ENCODE results near the gene ACTRT3.

The ACTRT3 gene

DNA sequence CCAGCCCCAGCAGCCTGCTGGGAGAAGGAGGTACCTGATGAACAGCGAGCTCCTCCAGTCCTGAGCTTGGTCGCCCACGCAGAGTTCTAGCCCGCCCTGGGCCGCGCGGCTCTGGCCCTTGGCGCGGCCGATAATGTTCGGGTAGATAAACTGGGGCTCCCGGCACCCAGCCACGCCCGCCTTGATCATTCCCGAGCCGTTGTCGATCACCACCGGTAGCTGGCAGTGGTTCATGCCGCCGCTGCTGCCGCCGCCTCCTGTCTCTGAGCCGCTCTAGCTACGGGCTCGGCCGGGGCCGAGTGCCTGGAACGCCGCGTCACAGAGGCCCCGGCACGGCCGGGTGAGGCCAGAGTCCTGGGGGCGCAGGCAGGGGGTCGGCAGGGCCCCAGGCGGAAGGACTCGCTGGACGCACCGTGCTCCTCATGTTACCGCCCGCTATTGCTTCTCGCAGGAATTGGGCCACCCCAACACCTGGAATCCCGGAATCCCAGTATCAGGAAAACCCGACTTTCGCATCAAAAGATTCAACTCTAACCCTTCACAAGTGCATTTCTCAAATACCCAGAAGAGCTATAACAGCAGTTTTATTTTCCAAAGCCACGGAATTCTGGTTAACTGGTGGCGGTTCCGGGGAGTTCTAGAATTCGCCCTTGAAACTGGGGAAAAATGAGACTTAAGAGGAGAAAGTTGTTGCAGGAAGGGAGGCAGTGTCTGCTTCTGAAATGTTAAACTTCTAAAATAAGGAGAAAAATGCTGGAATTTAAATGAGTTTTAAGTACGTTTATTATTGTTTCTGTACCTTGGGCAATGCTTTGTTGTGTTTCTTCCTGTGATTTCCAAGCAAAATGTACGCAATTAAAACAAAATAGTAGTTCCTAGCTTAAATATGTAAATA lies at the start of gene ACTRT3:
ACTRT3 (minus strand) TSS at position 275 of the 895 bp plus-strand sequence; CDS start at position 234, 41 bp downstream.
- DNase-seq, result peak; percentile 93

GRCh38 chr3:169818316-169818715 lies 49.0 kb upstream of the ACTRT3 start:
- DNase-seq, result no peak

- DNase-seq, result no peak
Measured at GRCh38 chr3:169815590-169816150, 46.3 kb upstream of the ACTRT3 start.

DNA sequence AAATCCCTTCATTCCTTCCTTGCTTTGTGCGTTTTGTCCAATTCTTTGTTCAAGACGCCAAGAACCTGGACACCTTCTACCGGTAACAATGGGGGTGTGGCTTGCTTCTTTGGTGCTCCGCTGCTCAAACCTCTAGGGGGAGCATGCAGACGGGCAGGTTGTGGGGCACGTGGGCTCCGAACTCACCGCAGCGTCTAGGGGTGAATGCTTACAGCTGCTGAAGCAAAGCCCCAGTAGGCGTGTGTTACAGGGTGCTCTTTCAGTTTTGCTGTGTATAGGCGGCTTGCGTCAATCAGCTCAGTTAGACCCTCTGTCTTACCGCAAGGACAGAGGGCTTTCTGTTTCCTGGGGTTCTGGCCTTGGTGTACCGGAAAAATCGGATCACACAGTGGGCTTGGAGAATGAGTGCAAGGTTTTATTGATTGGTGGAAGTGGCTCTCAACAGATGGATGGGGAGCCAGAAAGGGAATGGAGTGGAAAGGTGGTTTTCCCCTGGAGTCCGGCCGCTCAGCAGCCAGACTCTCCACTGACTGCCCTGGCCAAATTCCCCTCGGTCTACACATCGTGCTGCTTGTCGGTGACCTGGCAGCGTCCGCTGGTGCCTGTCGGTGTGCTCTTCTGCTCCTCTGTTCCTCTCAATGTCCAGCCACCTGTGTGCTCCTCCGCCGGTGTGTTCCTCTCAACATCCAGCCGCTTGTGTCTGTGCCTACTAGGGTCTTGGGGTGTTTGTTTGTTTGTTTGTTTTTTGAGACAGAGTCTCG lies 44.6 kb upstream of the ACTRT3 start:
- peak; percentile 95 for DNase-seq

DNA sequence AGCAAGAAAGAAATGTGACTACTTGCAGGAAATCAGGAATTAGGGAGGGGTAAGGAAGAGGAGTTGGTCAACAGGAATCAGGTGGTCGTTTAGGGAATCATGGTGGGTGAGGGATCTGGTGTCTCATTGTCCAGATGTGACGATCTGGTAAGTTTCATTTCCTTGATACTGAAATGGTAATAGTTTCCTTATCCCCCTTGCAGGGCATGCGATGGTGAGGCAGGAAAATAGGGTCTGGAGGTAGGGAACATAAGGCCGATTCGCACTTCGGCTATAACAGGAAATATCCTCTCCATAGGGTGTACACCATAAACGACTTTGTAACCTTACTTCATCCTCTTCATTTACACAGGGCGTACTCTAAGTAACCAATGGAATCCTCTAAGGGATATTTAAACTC lies 43.9 kb upstream of the ACTRT3 start:
- DNase-seq, result no peak

- DNase-seq, result peak; percentile 99
Measured at GRCh38 chr3:169812332-169813235, 43.2 kb upstream of the ACTRT3 start, which contains the start of the genes LRRC34 and LRRIQ4. Gene LRRC34, minus strand, starts transcription at chr3:169812904. Its CDS starts 356 bp downstream, at chr3:169812548. Gene LRRIQ4, plus strand, starts transcription at chr3:169812870. Its CDS starts 9,052 bp downstream, at chr3:169821922.

DNA sequence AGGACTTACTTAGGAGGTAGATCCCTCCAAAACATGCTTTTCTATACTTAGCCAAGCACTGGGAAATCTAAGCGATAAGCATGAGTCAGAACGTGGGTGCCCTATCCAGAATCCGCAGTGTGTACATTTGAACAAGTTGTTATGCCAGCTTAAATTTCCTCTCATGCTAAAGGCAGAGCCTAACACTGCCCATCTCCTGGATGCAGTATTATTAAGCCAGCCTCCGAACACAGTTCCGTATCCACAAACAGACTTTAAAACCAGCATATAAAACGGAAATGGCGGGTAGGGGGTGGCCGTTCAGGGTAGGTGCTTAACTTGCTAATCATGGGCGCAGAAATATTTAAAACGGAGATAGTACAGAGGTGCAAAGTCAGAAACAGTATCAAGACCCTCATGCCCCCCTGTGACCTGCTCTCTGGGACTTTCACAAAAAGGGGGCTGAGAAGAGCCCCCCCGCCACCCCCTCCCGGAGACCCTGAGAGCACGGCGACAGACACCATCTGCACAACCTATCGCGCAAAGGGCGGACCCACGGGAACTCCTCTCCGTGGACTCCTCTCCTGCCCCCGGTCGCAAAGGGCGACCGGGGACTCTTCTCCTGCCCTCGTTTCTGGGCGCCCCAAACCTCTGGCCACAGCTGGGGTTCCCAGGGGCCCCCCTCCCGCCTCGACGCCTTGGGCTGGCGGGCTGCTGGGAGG lies 42.4 kb upstream of the ACTRT3 start:
- DNase-seq, result peak; percentile 88

GRCh38 chr3:169809230-169809795 lies 40.0 kb upstream of the ACTRT3 start:
- DNase-seq, result no peak

GRCh38 chr3:169804681-169805080 lies 35.3 kb upstream of the ACTRT3 start:
- DNase-seq, result no peak

DNA sequence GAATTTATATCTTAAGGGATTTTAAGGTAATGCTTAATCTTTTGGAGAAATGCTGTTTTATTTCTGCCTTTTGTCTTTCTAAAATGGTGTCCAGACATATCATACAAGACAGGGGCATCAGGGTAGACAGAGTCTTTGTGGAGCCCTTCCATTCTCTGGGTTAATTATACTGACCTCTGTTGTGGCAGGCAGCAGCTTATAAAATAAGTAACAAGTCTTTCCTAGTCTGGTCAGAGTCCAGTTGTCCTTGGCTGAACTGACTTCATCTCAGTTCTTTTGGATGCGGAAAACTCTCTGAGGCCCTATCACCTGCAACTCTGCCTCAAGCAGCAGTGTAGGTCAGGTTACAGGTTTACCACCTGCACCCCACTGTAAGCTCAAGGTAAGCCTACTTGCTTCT lies 23.0 kb upstream of the ACTRT3 start:
- DNase-seq, result no peak

- no peak for DNase-seq
Measured at GRCh38 chr3:169790687-169791429, 21.5 kb upstream of the ACTRT3 start.

DNA sequence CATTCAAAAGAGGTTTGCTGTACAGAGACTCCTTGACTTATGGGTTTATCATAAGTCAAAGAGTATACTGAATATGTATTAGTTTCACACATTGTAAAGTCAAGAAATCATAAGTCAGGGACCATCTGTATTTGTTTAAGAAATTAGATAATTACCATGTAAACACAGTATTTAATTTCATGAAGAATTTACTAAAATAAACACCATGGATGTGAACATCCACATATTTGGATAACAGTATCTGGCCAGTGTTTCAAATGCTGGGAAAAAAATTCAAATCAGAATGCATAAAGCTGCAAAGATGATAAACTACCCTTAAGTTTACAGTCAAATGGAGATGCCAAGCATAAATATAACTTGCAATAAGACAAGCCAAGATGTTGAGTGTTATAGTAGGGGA lies 20.9 kb upstream of the ACTRT3 start:
- DNase-seq, result peak; percentile 30

GRCh38 chr3:169787791-169788190 lies 18.4 kb upstream of the ACTRT3 start:
- no peak for DNase-seq

- DNase-seq, result no peak
Measured at GRCh38 chr3:169787120-169787519, 17.8 kb upstream of the ACTRT3 start.

DNA sequence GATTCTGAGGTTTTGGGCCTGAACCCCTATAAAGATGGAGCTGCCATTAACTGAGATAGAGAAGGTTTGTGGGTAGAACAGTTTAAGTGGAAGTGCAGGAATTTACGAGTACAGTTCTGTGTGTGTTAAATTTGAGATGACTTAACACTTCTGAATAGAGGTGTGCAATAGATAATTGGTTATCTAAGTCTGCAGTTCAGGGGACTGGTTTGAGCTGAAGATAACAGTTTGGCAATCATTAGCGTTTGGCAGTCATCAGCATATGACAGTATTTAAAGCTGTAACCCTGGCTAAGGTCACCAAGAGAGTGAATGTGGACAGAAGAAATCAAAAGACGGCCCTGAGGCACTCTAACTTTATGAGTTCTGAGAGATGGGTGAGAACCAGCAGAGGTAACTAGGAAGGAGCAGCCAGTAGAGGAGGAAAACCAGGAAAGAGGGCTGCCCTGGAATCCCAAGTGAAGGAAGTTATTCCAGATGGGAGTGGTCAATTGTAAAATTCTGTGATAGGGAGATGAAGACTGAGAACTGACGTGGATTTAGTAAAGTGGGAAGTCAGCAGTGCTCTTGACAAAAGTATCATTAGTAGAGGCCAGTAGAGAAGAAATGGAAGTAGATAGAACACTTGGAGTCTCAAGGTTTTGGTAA lies 12.0 kb upstream of the ACTRT3 start:
- no peak for DNase-seq

DNA sequence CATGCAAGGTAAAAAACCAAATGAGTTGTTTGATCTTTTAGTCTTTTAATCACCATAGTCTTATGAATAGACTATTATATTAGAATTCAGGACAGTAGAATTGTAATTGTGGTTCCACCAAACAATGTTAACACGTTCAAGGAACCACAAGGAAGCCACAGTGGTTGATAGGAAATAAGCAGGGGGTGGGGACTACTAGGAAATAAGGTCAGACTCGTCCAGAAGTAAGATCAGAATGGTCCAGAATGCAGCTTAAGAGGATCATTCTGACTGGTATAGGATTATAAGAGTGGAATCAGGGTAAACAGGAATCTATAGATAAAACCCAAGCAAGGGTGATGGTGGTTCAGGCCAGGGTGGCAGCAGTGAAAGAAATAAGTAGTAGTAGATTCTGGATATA lies 11.4 kb upstream of the ACTRT3 start:
- no peak for DNase-seq

DNA sequence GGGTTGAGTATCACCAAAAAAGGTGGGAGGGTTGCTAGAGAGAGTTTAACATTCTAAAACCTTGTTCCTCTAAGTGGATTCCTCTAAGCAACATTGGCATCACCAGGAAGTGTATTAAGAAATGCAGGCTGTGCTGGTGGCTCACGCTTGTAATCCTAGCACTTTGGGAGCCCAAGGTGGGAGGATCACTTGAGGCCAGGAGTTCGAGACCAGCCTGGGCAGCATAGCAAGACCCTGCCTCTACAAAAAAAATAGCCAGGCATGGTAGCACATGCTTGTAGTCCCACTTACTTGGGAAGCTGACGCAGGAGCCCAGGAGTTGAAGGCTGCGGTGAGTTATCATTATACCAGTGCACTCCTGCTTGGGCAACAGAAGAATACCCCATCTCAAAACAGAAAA lies 8.5 kb upstream of the ACTRT3 start:
- no peak for DNase-seq

DNA sequence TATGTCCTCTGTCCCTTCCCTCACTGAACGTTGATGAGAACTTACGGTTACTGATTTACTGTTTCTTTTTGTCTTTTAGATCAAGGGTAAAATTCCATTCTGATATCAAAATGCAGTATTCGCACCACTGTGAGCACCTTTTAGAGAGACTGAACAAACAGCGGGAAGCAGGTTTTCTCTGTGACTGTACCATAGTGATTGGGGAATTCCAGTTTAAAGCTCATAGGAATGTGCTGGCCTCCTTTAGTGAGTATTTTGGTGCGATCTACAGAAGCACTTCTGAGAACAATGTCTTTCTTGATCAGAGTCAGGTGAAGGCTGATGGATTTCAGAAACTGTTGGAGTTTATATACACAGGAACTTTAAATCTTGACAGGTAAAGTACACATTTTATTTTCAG lies 4.8 kb upstream of the ACTRT3 start:
- DNase-seq, result no peak

GRCh38 chr3:169772897-169773816 lies 3.8 kb upstream of the ACTRT3 start, which contains the start of gene MYNN:
Gene MYNN, plus strand, starts transcription at chr3:169773396. Its CDS starts 900 bp downstream, at chr3:169774296.
- peak; percentile 97 for DNase-seq
